Choroid plexus epithelial cell (primary cell): Measurements from ENCODE around the gene TNFAIP3.

Source experiments
- DNase-seq: peaks from one replicate; pipeline ENCODE4 v3.0.0-alpha.2; 2010; ENCODE audit warnings: low read depth
- H3K4me3 ChIP-seq: 2 replicates; pipeline ENCODE4 v1.5.1; 2011; ENCODE audit warnings: low read depth, mild to moderate bottlenecking, control low read depth, low read length, moderate library complexity
- TF ChIP-seq, protein P1 (sequence below): conservative IDR thresholded peaks from 2 replicates; pipeline ENCODE4 v1.5.1; 2011; ENCODE audit warnings: low read depth, mild to moderate bottlenecking, control low read depth, inconsistent platforms, low read length, moderate library complexity

Gene TNFAIP3

GRCh38 chr6:137894779-137895385 lies 27.8 kb downstream of the TNFAIP3 start:
- TF ChIP-seq, protein P1, sequence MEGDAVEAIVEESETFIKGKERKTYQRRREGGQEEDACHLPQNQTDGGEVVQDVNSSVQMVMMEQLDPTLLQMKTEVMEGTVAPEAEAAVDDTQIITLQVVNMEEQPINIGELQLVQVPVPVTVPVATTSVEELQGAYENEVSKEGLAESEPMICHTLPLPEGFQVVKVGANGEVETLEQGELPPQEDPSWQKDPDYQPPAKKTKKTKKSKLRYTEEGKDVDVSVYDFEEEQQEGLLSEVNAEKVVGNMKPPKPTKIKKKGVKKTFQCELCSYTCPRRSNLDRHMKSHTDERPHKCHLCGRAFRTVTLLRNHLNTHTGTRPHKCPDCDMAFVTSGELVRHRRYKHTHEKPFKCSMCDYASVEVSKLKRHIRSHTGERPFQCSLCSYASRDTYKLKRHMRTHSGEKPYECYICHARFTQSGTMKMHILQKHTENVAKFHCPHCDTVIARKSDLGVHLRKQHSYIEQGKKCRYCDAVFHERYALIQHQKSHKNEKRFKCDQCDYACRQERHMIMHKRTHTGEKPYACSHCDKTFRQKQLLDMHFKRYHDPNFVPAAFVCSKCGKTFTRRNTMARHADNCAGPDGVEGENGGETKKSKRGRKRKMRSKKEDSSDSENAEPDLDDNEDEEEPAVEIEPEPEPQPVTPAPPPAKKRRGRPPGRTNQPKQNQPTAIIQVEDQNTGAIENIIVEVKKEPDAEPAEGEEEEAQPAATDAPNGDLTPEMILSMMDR, result no peak
- no peak overlapping the region for H3K4me3 ChIP-seq
- peak; percentile 45 for DNase-seq

DNA sequence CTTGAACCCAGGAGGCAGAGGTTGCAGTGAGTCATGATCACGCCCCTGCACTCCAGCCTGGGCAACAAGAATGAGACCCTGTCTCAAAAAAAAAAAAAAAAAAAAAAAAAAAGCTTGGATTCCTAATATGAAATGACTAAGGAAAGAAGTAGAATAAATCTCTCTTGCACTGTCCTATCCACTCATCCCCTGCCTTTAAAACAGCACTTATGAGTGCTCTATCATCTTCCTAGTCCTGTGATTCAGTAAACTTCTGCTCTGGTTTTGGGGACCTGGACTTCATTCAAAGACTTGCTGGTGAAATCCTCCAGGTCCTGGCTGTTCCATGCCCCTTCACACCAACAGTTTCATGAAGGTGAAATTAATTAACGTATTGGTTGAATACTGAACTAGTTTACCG lies 29.6 kb downstream of the TNFAIP3 start:
- no peak for DNase-seq
- H3K4me3 ChIP-seq, result no peak overlapping the region
- TF ChIP-seq, protein P1, result no peak

GRCh38 chr6:137900815-137901214 lies 33.8 kb downstream of the TNFAIP3 start:
- DNase-seq, result no peak
- no peak overlapping the region for H3K4me3 ChIP-seq
- TF ChIP-seq, protein P1, result no peak

DNA sequence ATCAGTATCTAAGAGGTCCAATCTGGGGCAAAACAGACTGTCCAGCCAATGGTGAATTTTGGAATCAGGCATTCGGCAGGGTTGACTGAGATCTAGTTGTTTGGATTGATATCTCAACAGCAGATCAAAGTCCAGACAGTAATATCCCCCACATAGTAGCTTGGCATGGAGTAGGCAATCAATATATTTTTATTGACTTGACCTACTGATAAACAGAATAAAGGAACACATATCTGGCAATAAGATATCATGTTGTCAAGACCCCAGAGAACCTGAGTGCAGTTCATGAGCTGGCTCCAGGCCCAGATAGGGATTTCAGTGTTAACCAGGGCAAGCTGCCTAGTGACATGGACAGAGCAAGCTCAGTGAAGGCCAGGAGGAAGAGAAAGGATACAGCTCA lies 34.4 kb downstream of the TNFAIP3 start:
- DNase-seq, result no peak
- H3K4me3 ChIP-seq, result no peak overlapping the region
- TF ChIP-seq, protein P1, result no peak

DNA sequence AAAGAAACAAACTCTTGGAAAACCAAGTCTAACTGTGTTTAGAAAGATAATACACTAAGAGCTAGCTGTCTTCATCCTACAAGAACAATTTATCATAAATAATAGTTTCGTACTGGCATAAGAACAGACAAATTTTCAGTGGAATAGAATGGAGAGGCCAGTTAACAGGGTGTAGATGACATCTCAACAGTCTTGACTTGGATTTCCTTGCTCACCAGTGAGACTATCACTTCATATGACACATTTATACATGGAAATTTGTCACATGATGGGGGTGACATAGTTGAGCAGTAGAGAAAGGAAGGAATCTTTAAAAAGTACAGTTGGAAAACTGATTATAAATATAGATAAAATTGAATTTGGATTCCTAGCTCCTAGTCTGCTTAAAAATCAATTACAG lies 35.6 kb downstream of the TNFAIP3 start:
- DNase-seq, result no peak
- TF ChIP-seq, protein P1, result no peak
- H3K4me3 ChIP-seq, result no peak overlapping the region

GRCh38 chr6:137903274-137903932 lies 36.3 kb downstream of the TNFAIP3 start:
- DNase-seq, result no peak
- TF ChIP-seq, protein P1, result no peak
- H3K4me3 ChIP-seq, result no peak overlapping the region
